GM21723 (cell line): ENCODE results near the gene BCL2L12.

Source experiments
- ATAC-seq: cut with Tn5 transposase; IDR thresholded peaks from one replicate; pipeline ENCODE4 v1.9.1; 2021; ENCODE audit warnings: mild to moderate bottlenecking, moderate library complexity; ENCODE audit not compliant: unreplicated experiment

The BCL2L12 gene

DNA sequence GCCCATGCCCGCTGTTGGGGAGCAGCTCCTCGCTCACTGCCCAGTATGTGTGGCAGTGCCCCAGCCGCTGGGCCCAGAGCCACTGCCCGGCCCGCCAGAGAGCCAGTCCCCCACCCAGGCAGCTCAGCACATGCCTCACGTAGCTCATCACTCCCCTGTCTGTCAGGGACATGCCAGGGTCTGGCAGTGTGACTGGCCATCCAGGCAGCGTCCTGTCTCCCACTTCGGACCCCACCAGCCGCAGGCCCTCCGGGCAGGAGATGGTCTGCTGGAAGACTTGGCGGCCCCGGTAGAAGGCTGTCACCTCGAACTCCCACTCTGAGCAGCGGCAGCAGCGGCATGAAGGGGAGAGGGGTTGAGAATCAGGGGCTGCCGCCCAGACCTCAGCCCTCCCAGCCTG, 3.7 kb upstream of the BCL2L12 start:
- no peak for ATAC-seq

GRCh38 chr19:49663224-49663623, 2.5 kb upstream of the BCL2L12 start:
- no peak for ATAC-seq

DNA sequence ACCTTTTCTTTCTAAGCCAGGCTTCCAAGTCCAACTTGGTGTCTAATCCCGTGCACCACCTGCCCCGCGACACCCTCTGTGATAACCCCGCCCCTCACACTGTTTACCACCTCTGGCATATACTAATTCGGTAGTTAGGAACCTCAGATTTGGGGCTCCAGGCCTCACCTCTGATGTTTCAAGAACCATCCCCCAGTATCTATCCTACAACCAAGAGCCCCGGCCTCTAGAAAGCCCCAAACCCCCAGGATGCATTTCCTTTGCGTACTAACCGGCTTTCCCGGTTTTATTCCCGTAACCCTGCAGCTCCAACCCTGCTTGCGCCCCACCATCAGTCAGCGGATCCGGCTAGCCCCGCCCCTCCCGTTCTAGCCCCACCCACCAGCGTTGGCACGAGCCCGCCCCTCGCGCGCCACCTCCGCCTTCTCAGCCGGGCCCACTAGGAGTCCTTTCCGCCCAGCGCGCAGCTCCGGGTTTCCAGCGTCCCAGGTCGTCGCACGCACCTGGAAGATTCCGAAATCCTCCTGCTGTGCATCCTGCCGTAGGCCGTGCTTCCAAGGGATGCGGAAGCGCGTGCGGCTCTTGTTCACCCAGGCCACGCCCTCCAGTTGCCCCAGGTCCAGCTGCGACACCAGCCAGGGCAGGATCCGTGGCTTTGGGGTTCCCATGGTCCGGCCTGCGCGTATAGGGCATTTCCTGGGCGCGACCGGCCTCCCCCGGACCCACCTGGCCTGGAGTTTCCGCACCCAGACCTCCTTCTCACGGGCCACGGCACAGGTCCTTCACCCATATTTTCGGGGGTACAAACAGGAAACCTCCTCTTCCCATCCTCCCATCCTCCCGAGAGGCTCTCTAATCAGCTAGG, 1.3 kb upstream of the BCL2L12 start:
- ATAC-seq = peak; percentile 38

DNA sequence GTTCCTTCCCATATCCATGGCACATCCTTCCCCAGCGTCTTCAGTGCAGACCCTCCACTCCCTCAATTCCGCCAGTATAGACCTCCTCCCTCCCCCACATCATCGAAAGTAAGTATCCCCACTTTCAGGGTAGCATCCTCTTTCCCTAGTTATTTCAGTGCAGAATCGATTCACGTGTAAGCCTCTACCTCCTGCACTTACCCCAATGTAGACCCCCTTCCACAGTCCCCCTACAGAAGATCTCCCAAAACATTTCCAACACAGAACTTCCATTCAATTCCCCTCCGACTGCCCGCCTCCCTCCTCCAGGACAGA, 740 bp upstream of the BCL2L12 start:
- ATAC-seq = no peak

DNA sequence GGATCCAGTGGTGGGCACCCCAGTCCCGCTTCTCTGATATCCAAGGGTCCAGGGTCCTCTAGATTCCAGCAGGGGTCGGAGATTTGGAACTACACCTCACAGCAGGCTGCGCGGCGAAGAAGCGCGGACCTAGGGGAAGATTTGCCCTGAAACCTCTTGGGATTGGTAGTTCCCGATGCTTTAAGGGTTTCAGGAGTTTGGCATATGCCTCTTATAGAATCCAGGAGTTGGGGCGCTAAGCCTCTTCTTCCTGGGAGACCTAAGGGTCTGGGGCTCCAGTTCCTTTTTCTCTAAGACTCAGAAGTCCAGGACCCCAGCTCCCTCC, 349 bp downstream of the BCL2L12 start:
- ATAC-seq = peak; percentile 2

GRCh38 chr19:49667473-49667872, 1.7 kb downstream of the BCL2L12 start:
- no peak for ATAC-seq

GRCh38 chr19:49669516-49669915, 3.8 kb downstream of the BCL2L12 start:
- no peak for ATAC-seq

- no peak for ATAC-seq
Measured at GRCh38 chr19:49672131-49672919, 6.6 kb downstream of the BCL2L12 start.

DNA sequence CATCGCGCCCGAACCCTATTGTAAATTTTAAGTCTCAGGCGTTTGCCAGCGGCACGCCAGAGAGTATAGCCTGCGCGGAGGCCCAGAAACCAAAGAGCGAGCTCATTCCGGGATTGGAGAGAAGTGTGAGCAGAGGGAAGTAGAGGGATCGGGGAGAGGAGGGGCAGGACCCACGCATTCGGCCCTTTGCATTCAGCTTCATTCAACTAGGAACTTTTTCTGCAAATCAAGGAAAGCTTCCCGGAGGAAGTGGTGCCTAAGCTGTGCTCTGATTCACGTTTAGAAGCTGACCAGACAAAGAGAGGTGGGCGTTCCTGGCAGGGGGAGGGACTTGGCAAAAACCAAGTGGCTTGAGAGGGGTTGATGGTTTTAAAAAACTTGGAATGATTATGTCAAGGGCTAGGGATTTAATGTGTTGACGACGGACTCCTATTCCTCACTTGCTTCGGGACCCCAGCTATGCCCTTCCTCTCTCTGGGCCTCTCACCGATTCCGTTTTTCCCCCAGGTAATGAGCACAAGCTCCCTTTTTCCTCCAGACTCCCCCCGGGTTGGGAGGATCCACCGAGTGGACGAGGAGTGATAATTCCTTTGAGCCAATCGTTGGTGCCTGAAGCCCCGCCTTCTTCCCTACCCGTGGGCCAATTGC, 10.5 kb downstream of the BCL2L12 start:
- peak; percentile 33 for ATAC-seq

GRCh38 chr19:49676784-49677230, 11.1 kb downstream of the BCL2L12 start:
- ATAC-seq = peak; percentile 59

DNA sequence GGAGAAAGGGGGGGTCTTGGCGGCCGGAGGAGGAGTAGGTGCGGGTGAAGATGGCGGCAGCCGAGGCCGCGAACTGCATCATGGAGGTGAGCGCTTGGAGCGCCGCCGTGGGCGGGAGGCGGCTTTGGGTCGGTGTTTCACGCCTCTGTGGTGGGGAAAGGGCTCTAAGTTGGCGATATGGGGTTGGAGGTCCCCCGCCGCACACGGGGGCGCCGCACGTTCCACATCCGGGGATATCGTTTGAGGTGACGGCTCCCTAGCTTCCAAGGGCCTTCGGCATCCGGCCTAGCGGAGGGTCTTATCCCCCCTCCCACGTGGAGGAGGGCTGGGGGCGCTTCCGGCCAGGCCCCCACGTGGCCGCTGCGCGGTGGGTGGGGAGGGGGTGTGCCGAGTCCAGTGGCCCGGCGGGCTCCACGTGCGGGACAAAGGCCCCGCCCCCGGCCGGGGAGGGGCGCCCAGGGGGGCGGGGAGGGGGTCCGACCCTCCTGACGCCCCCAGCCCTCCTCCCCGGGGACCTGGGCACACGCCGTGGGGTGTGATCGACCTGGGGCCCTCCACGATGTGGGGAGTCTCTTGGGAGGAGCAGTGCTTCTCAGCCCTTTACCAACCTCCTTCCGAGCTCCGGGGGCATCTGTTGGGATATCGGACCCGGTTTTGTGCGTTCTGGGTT, 11.6 kb downstream of the BCL2L12 start, which contains the start of gene PRMT1:
Gene PRMT1, plus strand, starts transcription at position 41 of the 670 bp plus-strand sequence. Its CDS starts 10 bp downstream, at position 51.
- ATAC-seq = no peak

GRCh38 chr19:49677901-49678674, 12.4 kb downstream of the BCL2L12 start:
- peak; percentile 22 for ATAC-seq

- no peak for ATAC-seq
Measured at GRCh38 chr19:49678985-49679770, 13.4 kb downstream of the BCL2L12 start.

DNA sequence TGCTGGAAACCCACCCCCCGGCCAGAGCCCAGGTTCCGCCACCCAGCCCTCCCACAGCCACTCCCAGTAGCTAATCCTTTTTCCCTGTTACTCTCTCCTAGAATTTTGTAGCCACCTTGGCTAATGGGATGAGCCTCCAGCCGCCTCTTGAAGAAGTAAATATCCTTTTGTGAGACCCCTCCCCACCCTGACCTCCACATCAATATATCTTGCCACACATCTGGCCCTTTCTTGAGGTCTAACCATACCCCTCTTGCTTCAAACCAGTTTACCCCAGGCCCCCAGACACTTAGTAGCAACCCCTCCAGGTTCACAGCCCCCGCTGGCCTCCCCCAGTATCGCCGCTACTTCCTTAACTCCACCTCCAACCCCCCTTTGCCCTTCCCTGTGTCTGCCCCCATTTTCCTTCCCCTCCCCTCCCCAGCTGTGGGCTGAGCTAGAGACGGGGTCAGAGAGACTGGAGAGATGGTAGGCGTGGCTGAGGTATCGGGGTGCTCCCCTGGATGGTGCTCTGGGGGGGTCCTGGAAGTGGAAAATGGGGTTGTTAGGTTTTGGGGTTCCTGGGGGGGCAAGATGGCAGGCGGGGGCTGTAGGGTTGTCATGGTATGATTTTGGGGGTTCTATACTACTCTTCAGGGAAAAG, 14.2 kb downstream of the BCL2L12 start:
- ATAC-seq = no peak

DNA sequence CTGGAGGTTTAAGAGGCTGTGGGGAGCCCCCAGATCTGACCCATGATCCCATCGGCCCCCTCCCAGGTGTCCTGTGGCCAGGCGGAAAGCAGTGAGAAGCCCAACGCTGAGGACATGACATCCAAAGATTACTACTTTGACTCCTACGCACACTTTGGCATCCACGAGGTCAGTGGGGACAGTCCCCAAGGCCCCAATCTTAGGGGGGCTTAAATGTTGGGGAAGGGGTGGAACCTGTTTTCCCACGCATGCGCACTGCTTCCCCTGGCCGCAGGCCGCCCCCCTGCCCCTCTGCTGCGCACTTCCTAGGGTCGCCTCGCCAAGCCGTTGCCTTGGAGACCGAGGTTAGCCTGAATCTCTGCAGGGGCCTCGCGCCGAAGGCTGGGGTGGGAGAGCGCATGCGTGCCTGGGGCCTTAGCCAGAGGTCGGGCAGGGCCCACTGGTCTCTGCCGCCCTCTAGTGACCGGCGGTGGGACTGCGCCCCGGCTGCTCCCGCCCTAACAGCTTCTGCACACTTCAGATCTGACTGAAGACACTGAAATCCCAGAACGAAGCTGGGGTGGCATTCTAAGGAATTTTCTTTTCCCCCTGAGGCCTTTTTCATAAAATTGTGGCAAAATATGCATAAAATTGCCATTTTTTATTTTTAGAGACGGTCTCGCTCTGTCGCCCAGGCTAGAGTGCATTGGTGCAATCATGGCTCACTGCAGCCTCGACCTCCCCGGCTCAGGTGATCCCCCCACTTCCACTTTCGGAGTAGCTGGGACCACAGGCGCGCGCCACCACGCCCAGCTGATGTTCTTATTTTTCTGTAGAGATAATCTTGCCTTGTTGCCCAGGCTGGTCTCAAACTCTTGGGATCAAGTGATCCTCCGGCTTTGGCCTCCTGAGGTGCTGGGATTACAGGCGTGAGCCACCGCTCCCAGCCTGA, 15.0 kb downstream of the BCL2L12 start:
- no peak for ATAC-seq

DNA sequence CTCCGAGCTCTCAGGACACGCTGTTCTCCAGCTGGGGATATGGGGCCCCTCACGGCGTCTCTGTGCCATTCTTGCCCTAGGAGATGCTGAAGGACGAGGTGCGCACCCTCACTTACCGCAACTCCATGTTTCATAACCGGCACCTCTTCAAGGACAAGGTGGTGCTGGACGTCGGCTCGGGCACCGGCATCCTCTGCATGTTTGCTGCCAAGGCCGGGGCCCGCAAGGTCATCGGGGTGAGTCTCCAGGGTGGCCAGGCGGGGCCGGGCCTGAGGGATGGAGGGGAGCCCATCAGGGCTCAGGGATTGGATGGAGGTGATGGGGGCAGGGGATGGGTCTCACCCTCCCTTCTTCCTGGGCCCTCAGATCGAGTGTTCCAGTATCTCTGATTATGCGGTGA, 16.1 kb downstream of the BCL2L12 start:
- ATAC-seq = no peak

- no peak for ATAC-seq
Measured at GRCh38 chr19:49682274-49682673, 16.5 kb downstream of the BCL2L12 start.

- no peak for ATAC-seq
Measured at GRCh38 chr19:49683814-49684250, 18.1 kb downstream of the BCL2L12 start.
